Endometrial microvascular endothelial cells (primary cell): ENCODE results near the gene RGS11. TPM values are rescaled to one million over a fixed set of nuclear protein-coding genes. Genes with fewer than 3 reads are reported as not detected.

Experiments used
- in situ Hi-C: cut with HindIII; loops from 2 replicates; pipeline ENCODE4 v1.10.0; 2017; ENCODE audit warnings: low sequenced_read_pairs, low pct_unique_long_range_greater_than_20kb; ENCODE audit errors: inconsistent ontology term
- total RNA-seq: library from RNA; depleted of rRNA; stranded (reverse); fragments of >200 nt; gene quantifications from one replicate; pipeline ENCODE4 v1.2.3, GENCODE V29; 2015; ENCODE audit errors: inconsistent ontology term

RGS11 gene
- total RNA-seq, 1 donor from 2014 or later, result 1.2 TPM

DNA sequence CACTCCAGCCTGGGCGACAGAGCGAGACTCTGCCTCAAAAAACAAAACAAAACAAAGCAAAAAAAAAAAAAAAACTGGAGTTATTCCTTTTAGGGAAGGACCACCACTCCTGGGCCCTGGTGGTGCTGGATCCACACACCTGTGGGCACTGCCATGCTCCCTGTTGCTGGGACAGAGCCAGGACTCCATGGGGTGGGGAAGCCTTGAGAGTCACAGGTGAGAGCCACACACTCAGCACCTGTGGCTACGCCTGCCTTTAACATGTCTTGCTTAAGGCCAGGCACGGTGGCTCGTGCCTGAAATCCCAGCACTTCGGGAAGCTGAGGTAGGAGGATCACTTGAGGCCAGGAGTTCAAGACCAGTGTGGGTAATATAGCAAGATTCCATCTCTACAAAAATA lies 25.5 kb upstream of the RGS11 start:
- in situ Hi-C loops, result no loop called here

DNA sequence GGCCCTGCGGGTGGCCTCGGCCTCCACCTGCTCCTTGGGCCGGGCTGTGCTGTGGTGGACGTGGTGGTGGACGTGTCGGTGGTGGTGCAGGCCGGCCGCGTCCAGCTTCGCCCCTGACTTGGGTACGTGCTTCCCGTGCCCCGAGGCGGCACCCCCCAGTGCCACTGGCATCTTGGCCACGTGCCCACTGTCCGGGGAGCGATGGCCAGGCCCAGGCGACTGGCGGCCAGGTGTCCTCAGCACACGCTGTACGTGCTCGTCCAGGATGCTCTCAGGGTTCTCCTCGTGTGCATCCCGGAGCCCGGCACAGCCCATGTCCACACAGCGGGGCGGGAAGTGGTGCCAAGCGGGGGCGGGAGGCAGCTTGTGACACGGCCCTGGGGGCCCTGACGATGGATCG lies 22.1 kb upstream of the RGS11 start:
- in situ Hi-C loops, result no loop called here

DNA sequence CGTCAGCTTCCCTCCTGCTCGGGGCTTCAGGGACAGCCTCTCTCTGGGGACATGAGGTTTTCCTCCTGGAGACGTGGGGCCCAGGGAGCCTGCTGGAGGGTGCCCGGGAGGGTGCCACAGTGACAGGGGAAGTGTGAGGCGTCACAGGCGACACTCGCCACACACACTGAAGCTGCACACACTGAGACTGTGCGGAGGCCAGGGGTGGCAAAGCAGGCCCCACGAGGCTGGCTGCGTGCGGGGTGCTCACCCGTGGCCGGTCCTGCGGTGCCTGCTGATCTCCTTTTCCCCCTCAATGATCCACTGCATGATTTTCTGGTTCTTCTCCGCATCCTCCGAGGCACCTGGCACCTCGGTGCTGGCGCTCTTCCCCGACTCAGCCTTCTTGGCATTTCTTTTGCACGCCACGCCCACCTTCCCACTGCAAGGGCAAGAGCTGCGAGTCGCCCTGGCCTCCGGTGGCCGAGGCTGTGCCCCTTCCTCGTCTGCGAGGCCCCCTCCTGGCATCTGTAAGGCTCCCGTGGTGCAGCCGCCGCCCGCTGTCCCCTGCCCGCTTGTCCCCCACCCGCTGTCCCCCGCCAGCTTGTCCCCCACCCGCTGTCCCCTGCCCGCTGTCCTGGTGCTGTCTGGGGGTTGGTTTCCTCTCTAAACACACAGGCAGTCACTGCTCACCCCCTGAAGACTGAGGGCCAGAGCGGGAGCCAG lies 21.2 kb upstream of the RGS11 start:
- in situ Hi-C loops, result no loop called here

GRCh38 chr16:296276-296675 lies 20.5 kb upstream of the RGS11 start:
- in situ Hi-C loops, result no loop called here

DNA sequence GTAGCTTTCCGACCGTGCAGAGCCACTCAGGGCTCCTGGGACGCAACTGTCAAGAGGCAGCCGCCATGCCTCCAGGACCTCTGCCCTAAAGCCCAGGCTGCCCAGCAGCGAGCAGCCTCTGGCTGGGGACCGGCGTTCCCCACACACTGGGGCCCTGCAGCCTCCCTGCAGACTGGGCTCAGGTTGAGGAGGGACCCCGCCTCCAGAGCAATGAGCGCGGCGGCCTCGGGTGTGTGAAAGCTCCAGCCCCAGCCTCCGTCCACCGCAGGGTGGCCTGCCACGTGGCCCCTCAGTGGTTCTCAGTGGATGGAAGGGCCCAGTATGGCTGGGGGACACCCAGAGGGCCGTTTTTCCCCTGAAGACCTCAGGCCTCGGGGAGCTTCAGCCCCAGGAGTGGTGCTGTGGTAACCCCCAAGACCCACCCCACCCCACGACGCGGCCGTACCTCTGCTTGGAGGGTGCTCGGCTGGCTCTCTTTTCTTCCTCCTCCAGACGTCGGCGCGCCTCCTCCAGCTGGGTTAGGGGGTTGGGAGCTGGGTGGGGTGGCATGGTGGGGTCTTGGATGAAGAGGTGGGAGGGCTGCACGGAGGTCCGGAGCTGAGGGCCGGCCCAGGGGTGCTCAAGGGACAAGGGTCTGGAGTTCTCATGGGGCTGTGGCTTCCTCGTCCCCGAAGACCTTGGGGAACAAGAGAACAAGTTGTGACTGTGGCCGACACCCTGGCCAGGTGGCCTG lies 17.5 kb upstream of the RGS11 start:
- in situ Hi-C loops, result no loop called here

DNA sequence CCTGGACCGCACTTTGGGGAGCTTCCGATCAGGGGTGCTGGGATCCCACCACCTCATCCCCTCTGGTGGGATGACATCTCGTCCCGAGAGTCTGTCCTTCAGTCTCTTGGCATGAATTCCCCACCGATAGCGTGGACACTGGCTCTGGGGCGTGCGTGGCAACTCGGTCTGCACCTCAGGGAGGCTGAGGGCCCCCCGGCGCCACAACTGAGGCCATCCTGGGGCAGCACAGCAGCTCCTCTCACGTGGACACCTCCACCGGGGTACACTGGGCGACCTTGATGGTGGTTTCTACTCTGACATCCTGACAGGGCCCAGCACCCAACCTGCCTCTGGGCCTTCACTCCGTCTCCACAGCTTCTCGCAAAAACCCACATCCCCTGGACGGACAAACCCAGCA lies 15.8 kb upstream of the RGS11 start:
- in situ Hi-C loops, result no loop called here

- in situ Hi-C loops, result no loop called here
These were observed 15.1 kb upstream of the RGS11 start for GRCh38 chr16:290681-291405.

DNA sequence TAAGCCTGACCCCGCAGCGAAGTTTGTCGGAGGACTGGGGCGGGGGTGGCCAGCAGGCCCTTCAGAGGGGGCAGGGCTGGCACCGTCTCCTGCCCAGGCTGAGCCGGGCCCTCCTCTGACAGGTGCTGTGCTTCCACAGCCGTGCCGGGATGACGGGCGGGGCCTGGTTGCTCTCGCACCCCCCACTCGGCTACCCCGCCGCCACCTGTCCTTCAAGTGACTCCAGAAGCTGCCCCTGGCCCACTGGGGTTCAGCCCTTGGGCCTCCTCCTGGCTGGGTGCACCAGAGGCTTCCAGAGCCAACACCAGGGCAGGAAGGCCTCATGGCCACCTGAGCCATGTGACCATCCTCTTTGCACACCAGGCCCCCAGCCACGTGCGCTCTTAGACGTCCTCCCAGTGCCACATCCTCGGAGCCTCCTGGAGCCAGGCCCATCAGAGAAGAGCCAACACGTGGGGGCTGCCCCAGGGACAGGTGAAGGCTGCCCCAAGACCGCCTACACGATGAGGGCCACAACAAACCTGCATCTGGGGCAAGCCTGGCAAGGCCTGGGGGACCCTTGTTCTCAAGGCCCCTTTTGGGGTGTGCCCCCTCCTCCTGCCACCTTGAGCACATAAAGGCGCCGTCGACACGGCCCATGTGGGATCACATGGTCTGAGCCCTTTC lies 14.4 kb upstream of the RGS11 start:
- in situ Hi-C loops, result no loop called here

- in situ Hi-C loops, result no loop called here
These were observed 13.8 kb upstream of the RGS11 start for GRCh38 chr16:289395-289997.

- in situ Hi-C loops, result no loop called here
These were observed 12.5 kb upstream of the RGS11 start for GRCh38 chr16:287981-288920.

DNA sequence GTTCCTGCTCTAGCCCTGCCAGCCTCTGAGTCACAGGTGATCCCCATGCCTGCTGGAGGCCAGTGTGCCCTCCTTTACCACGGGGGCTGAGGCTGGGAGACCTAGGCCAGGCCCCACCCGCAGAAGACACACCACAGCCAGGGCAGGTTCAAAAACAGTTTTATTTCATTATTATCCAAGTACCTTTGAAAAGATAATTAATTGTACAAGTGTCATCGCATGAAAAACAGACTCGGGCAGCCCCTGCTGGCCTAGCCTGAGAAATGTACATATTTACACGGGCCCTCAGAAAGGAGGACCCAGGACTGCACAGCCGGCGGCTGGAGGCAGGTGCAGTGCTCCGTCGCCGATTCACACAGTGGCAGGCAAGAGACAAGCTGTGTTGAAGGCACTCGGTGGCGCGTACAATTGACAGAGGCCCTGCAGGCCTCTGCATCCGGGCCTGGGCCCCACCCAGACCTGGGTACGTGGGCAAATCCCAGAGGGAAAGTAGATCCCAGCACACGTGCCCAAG lies 11.6 kb upstream of the RGS11 start:
- in situ Hi-C loops, result no loop called here

- in situ Hi-C loops, result no loop called here
These were observed 10.9 kb upstream of the RGS11 start for GRCh38 chr16:286491-287297.

GRCh38 chr16:285146-286055 lies 9.7 kb upstream of the RGS11 start:
- in situ Hi-C loops, result no loop called here

DNA sequence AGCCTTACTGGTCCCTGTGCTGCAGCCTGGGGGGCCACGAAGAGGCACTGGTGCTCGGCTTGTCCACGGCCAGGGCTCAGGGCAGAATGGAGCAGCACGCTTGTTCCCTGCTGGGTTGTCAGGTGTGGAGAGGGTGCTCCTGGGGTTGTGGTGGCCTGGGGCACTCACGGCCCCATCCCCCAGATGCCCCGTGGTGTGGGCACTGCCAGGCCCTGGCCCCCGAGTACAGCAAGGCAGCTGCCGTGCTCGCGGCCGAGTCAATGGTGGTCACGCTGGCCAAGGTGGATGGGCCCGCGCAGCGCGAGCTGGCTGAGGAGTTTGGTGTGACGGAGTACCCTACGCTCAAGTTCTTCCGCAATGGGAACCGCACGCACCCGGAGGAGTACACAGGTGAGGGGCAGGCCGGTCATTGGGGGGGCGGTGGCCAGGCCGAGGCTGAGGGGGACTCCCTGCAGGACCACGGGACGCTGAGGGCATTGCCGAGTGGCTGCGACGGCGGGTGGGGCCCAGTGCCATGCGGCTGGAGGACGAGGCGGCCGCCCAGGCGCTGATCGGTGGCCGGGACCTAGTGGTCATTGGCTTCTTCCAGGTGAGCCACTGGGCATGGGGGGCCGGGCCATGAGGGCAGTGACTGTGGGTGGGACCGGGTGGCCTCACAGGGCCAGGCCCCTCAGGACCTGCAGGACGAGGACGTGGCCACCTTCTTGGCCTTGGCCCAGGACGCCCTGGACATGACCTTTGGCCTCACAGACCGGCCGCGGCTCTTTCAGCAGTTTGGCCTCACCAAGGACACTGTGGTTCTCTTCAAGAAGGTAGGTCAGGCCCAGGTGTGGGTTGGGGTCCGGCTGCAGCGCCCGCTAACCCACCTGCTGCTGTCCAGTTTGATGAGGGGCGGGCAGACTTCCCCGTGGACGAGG lies 8.7 kb upstream of the RGS11 start:
- in situ Hi-C loops, result no loop called here
